SK-N-SH (cell line): ENCODE data around the gene TBKBP1. TPM values are rescaled to one million over a fixed set of nuclear protein-coding genes. Genes with fewer than 3 reads are reported as not detected.

Source experiments
- CTCF ChIA-PET: fragments of 300-600, 350-600 bp; formaldehyde crosslinking; extraction: SDS; loops from one replicate; lab custom pipeline; 2021; lab: Yijun Ruan, JAX
- POLR2A ChIA-PET: fragments of 350-600 bp; sonication (Branson Sonifier 250); formaldehyde crosslinking; extraction: SDS; loops from one replicate; lab custom pipeline; 2020; ENCODE audit warnings: antibody characterized with exemption, inconsistent platforms; lab: Yijun Ruan, JAX
- DNase-seq: peaks from one replicate; pipeline ENCODE4 v3.0.0; 2012
- H2AFZ ChIP-seq: fragments of 200-600 bp; sonication (generic); 2 replicates; pipeline ENCODE4 v1.8.1; 2016; ENCODE audit warnings: antibody characterized with exemption, mild to moderate bottlenecking, low read depth
- H3F3A ChIP-seq: fragments of 200-600 bp; sonication (generic); replicated peaks from 2 replicates; pipeline ENCODE3; 2016; ENCODE audit warnings: antibody characterized with exemption, mild to moderate bottlenecking; ENCODE audit not compliant: insufficient read depth
- H3K27ac ChIP-seq, 2 experiments: fragments of 200-500 bp in 1 of 2; fragments of 200-600 bp in 1 of 2; sonication (Bioruptor generic) in 1 of 2; sonication (generic), shearing (Covaris generic) in 1 of 2; 2 replicates each; pipeline versions ENCODE4 v1.5.1 to v1.6.1; 2014 to 2016; ENCODE audit warnings: low read depth in 2 of 2, inconsistent platforms in 1 of 2, low read length in 1 of 2, mild to moderate bottlenecking in 1 of 2, mixed read lengths in 1 of 2
- H3K27me3 ChIP-seq: fragments of 200-600 bp; sonication (generic), shearing (Covaris generic); 2 replicates; pipeline ENCODE4 v1.6.1; 2016; ENCODE audit warnings: mixed run types; ENCODE audit not compliant: insufficient read depth
- H3K36me3 ChIP-seq, 2 experiments: fragments of 200-500 bp in 1 of 2; fragments of 200-600 bp in 1 of 2; sonication (Bioruptor generic) in 1 of 2; sonication (generic) in 1 of 2; replicated peaks in 1 of 2; 2 replicates each; pipeline versions ENCODE3 to v1.5.1; 2014 to 2016; ENCODE audit warnings: low read length in 1 of 2, mild to moderate bottlenecking in 1 of 2; ENCODE audit not compliant: insufficient read depth in 2 of 2, control insufficient read depth in 1 of 2
- H3K4me1 ChIP-seq, 2 experiments: fragments of 200-500 bp in 1 of 2; fragments of 200-600 bp in 1 of 2; sonication (Bioruptor generic) in 1 of 2; sonication (generic), shearing (Covaris generic) in 1 of 2; 2 replicates each; pipeline versions ENCODE4 v1.5.1 to v1.6.1; 2014 to 2016; ENCODE audit warnings: low read depth in 1 of 2, low read length in 1 of 2, mixed run types in 1 of 2; ENCODE audit not compliant: insufficient read depth in 2 of 2, control insufficient read depth in 1 of 2
- H3K4me2 ChIP-seq: fragments of 200-600 bp; sonication (generic), shearing (Covaris generic); 2 replicates; pipeline ENCODE4 v1.6.1; 2017; ENCODE audit warnings: mixed run types
- H3K4me3 ChIP-seq, 2 experiments: fragments of 200-500 bp in 1 of 2; fragments of 200-600 bp in 1 of 2; sonication (Bioruptor generic) in 1 of 2; sonication (generic), shearing (Covaris generic) in 1 of 2; 2 replicates each; pipeline versions ENCODE4 v1.5.1 to v1.8.1; 2014 to 2016; ENCODE audit warnings: low read depth in 2 of 2, inconsistent platforms in 1 of 2, low read length in 1 of 2, mild to moderate bottlenecking in 1 of 2, mixed read lengths in 1 of 2, moderate library complexity in 1 of 2
- H3K79me2 ChIP-seq: fragments of 200-600 bp; sonication (generic); 2 replicates; pipeline ENCODE4 v1.8.1; 2017; ENCODE audit warnings: mild to moderate bottlenecking; ENCODE audit not compliant: insufficient read depth
- H3K9ac ChIP-seq: fragments of 200-600 bp; sonication (generic); 2 replicates; pipeline ENCODE4 v1.6.1; 2017; ENCODE audit warnings: mixed run types
- H3K9me2 ChIP-seq: fragments of 200-600 bp; sonication (generic); 2 replicates; pipeline ENCODE4 v1.6.1; 2017; ENCODE audit warnings: mixed run types
- H3K9me3 ChIP-seq: fragments of 200-600 bp; sonication (generic); 2 replicates; pipeline ENCODE4 v1.6.1; 2017; ENCODE audit warnings: mixed run types, mild to moderate bottlenecking, moderate library complexity
- H4K20me1 ChIP-seq: fragments of 200-600 bp; sonication (generic); 2 replicates; pipeline ENCODE4 v1.6.1; 2017; ENCODE audit warnings: mild to moderate bottlenecking, mixed run types; ENCODE audit not compliant: insufficient read depth
- EP300 ChIP-seq, 2 experiments: IDR thresholded peaks; 2 replicates each; pipeline versions ENCODE4 v1.4.0 to v1.6.1; 2012; ENCODE audit warnings: borderline replicate concordance in 1 of 2, low read depth in 1 of 2, low read length in 1 of 2
- FOSL2 ChIP-seq: IDR thresholded peaks from 2 replicates; pipeline ENCODE4 v1.4.0; 2012; ENCODE audit warnings: low read depth, mild to moderate bottlenecking, moderate library complexity, borderline replicate concordance
- FOXM1 ChIP-seq: IDR thresholded peaks from 2 replicates; pipeline ENCODE4 v1.4.0; 2012; ENCODE audit warnings: low read depth, mild to moderate bottlenecking
- GABPA ChIP-seq: IDR thresholded peaks from 2 replicates; pipeline ENCODE4 v1.4.0; 2012; ENCODE audit warnings: low read depth, mild to moderate bottlenecking
- GATA2 ChIP-seq: sonication (generic); formaldehyde crosslinking; IDR thresholded peaks from 2 replicates; pipeline ENCODE4 v1.5.0; 2020; ENCODE audit warnings: mild to moderate bottlenecking, missing genetic modification reagents
- JUND ChIP-seq: IDR thresholded peaks from 2 replicates; pipeline ENCODE4 v1.4.0; 2012
- NFIC ChIP-seq: IDR thresholded peaks from 2 replicates; pipeline ENCODE4 v1.4.0; 2012; ENCODE audit warnings: borderline replicate concordance
- NRF1 ChIP-seq: IDR thresholded peaks from 2 replicates; pipeline ENCODE4 v1.6.1; 2012; ENCODE audit warnings: low read depth, mild to moderate bottlenecking, low read length
- POLR2AphosphoS5 ChIP-seq: IDR thresholded peaks from 2 replicates; pipeline ENCODE4 v1.6.1; 2012; ENCODE audit warnings: low read depth, low read length
- RAD21 ChIP-seq: IDR thresholded peaks from 2 replicates; pipeline ENCODE4 v1.6.1; 2012; ENCODE audit warnings: mild to moderate bottlenecking, low read length
- RCOR1 ChIP-seq: fragments of 150-350 bp; IDR thresholded peaks from 2 replicates; pipeline ENCODE4 v1.6.1; 2017; ENCODE audit warnings: antibody characterized with exemption, low read length
- TCF12 ChIP-seq: IDR thresholded peaks from 2 replicates; pipeline ENCODE4 v1.4.0; 2012
- TEAD4 ChIP-seq: IDR thresholded peaks from 2 replicates; pipeline ENCODE4 v1.4.0; 2012; ENCODE audit warnings: mild to moderate bottlenecking, borderline replicate concordance; ENCODE audit not compliant: insufficient read depth
- USF1 ChIP-seq: IDR thresholded peaks from 2 replicates; pipeline ENCODE4 v1.4.0; 2012; ENCODE audit warnings: low read depth, borderline replicate concordance
- USF2 ChIP-seq: fragments of 150-350 bp; IDR thresholded peaks from 2 replicates; pipeline ENCODE4 v1.6.1; 2017; ENCODE audit warnings: antibody characterized with exemption, low read length, low read depth, borderline replicate concordance
- WGBS: methylation state at CpG from one replicate; pipeline ENCODE4 v1.1.6; 2017; ENCODE audit warnings: low lambda C conversion rate; 5-methylcytosine and 5-hydroxymethylcytosine counted together
- polyA plus RNA-seq, 3 experiments: library from polyadenylated mRNA; depleted of rRNA; stranded (reverse); fragments of >200 nt; gene quantifications; 2 replicates each; pipeline ENCODE4 v1.2.3, GENCODE V29; 2012
- TF ChIP-seq, protein P1 (sequence below): fragments of 200-600 bp; sonication (generic); IDR thresholded peaks from 2 replicates; pipeline ENCODE4 v1.6.1; 2017; ENCODE audit warnings: antibody characterized with exemption, mild to moderate bottlenecking, moderate library complexity
- TF ChIP-seq, protein P2 (sequence below): fragments of 150-350 bp; IDR thresholded peaks from 2 replicates; pipeline ENCODE4 v1.6.1; 2016; ENCODE audit warnings: mild to moderate bottlenecking, low read depth, low read length

The TBKBP1 gene
- polyA plus RNA-seq, 1 of the 3 experiments (the other 2 are of a cell fraction) = 14.4 TPM

DNA sequence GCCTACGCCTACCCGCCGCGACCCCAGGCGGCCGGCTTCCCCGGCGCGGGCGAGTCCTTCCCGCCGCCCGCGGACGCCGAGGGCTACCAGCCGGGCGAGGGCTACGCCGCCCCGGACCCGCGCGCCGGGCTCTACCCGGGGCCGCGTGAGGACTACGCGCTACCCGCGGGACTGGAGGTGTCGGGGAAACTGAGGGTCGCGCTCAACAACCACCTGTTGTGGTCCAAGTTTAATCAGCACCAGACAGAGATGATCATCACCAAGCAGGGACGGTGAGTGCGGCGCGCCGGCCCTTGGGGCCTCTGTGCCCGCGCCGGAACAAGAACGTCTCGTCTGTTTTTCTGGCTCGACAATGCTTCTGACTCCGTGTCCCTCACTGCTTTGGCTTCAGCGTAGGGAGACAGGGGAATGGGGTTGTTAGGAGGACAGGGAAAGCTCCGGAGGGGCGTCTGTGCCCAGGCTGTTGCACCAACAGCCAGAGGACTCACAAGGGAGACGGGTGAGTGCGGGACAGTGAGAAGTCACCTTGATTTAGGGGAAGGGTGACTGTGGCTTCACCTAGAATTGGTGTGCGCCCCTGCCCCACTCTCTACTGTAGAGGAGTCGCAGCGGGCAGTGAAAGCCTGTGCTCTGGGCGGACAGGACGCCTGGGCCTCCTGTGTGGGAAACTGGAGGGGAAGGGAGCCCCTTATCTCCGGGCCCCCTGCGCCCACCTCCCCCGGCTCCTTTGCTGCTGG, 39.9 kb downstream of the TBKBP1 start (continued):
- TF ChIP-seq, protein P1, sequence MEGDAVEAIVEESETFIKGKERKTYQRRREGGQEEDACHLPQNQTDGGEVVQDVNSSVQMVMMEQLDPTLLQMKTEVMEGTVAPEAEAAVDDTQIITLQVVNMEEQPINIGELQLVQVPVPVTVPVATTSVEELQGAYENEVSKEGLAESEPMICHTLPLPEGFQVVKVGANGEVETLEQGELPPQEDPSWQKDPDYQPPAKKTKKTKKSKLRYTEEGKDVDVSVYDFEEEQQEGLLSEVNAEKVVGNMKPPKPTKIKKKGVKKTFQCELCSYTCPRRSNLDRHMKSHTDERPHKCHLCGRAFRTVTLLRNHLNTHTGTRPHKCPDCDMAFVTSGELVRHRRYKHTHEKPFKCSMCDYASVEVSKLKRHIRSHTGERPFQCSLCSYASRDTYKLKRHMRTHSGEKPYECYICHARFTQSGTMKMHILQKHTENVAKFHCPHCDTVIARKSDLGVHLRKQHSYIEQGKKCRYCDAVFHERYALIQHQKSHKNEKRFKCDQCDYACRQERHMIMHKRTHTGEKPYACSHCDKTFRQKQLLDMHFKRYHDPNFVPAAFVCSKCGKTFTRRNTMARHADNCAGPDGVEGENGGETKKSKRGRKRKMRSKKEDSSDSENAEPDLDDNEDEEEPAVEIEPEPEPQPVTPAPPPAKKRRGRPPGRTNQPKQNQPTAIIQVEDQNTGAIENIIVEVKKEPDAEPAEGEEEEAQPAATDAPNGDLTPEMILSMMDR = no peak

GRCh38 chr17:47735139-47735464, 41.1 kb downstream of the TBKBP1 start:
- TF ChIP-seq EP300 (IDR thresholded peaks at IDR 0.05; ENCODE audit: borderline replicate concordance in 1 of 2, low read depth in 1 of 2, low read length in 1 of 2) (no peak), GABPA (no peak), USF2 (no peak), FOSL2 (no peak), JUND (no peak), NRF1 (no peak), USF1 (no peak), POLR2AphosphoS5 (no peak), TEAD4 (no peak), RAD21 (no peak), FOXM1 (no peak), GATA2 (CRISPR knock-in tag) (no peak), RCOR1 (no peak), NFIC (no peak), TCF12 (no peak)
- TF ChIP-seq, protein P2, sequence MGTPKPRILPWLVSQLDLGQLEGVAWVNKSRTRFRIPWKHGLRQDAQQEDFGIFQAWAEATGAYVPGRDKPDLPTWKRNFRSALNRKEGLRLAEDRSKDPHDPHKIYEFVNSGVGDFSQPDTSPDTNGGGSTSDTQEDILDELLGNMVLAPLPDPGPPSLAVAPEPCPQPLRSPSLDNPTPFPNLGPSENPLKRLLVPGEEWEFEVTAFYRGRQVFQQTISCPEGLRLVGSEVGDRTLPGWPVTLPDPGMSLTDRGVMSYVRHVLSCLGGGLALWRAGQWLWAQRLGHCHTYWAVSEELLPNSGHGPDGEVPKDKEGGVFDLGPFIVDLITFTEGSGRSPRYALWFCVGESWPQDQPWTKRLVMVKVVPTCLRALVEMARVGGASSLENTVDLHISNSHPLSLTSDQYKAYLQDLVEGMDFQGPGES = no peak
- ChIA-PET POLR2A (no interaction called here), CTCF (interaction anchor here (1.1 to 13.6 kb wide), 5 partner anchors 9 to 71 kb away, joined by 3 to 211 read pairs (median 20); partner anchors contain the start of gene TBKBP1)
- Histone ChIP-seq H3K9ac (no peak overlapping the region), H3K79me2 (no peaks in the 10 kb centered on the region), H3K4me3 (no peak overlapping the region), H3K36me3 (no peaks in the 10 kb centered on the region), H3K9me2 (no peaks in the 10 kb centered on the region), H3K4me2 (no peak overlapping the region), H3K9me3 (no peaks in the 10 kb centered on the region), H4K20me1 (0 out of 2 replicates have a peak, but pooled peaks cover 6% of the 10 kb centered on the region), H2AFZ (no peak overlapping the region), H3K27me3 (peaks cover 86% of the 10 kb centered on the region), H3K4me1 (peaks cover 0 to 10% of the 10 kb centered on the region in 2 experiments; a peak in 1 of 4 replicates), H3F3A (peaks cover 6% of the 10 kb centered on the region), H3K27ac (no peak overlapping the region)
- no peak for DNase-seq
- 38% methylated on average over 3 of the region's 3 CpGs for WGBS
